Measurements from ENCODE around the gene ADAM15.

ADAM15 gene

DNA sequence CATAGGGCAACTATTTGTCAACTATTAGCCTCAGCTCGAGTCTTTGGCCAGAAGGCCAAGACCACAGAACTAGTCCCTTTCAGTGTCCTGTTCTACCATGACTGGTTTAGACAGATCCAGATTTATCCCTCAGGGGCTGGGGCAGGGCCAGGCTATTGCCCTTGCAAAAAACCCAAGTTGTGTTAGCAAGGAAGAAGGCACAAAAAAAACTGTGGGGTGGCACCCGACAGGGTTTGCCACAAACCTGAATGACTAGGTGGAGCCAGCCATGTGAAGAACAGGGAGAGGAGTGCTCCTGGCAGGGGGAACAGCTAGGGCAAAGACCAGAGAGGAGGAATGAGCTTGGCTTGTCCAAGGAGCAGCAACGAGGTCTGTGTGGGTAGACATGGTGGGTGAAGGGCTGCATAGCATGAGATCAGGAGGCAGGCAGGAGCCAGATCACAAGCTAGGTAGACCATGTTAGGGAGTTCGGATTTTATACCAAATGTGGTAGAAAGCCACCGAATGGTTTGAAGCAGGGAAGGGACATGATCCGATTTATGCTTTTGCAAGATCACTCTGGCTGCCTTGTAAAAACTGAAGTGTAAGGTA is 13.2 kb upstream of the ADAM15 start:
- no peak for DNase-seq (ENCODE audit: low read depth)
- no peak overlapping the region for H3K4me3 ChIP-seq (ENCODE audit: low read depth, low read length)
- TF ChIP-seq MYC (IDR thresholded peaks at IDR 0.05; ENCODE audit: low read depth, low read length), result no peak
- TF ChIP-seq, protein P1, sequence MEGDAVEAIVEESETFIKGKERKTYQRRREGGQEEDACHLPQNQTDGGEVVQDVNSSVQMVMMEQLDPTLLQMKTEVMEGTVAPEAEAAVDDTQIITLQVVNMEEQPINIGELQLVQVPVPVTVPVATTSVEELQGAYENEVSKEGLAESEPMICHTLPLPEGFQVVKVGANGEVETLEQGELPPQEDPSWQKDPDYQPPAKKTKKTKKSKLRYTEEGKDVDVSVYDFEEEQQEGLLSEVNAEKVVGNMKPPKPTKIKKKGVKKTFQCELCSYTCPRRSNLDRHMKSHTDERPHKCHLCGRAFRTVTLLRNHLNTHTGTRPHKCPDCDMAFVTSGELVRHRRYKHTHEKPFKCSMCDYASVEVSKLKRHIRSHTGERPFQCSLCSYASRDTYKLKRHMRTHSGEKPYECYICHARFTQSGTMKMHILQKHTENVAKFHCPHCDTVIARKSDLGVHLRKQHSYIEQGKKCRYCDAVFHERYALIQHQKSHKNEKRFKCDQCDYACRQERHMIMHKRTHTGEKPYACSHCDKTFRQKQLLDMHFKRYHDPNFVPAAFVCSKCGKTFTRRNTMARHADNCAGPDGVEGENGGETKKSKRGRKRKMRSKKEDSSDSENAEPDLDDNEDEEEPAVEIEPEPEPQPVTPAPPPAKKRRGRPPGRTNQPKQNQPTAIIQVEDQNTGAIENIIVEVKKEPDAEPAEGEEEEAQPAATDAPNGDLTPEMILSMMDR (IDR thresholded peaks at IDR 0.05; ENCODE audit: low read depth, low read length), result no peak
- no peak for TF ChIP-seq POLR2A (IDR thresholded peaks at IDR 0.05; ENCODE audit: extremely low read depth, insufficient read length)
- TF ChIP-seq, protein P2, sequence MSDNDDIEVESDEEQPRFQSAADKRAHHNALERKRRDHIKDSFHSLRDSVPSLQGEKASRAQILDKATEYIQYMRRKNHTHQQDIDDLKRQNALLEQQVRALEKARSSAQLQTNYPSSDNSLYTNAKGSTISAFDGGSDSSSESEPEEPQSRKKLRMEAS (IDR thresholded peaks at IDR 0.05; ENCODE audit: low read depth, low read length), result no peak

DNA sequence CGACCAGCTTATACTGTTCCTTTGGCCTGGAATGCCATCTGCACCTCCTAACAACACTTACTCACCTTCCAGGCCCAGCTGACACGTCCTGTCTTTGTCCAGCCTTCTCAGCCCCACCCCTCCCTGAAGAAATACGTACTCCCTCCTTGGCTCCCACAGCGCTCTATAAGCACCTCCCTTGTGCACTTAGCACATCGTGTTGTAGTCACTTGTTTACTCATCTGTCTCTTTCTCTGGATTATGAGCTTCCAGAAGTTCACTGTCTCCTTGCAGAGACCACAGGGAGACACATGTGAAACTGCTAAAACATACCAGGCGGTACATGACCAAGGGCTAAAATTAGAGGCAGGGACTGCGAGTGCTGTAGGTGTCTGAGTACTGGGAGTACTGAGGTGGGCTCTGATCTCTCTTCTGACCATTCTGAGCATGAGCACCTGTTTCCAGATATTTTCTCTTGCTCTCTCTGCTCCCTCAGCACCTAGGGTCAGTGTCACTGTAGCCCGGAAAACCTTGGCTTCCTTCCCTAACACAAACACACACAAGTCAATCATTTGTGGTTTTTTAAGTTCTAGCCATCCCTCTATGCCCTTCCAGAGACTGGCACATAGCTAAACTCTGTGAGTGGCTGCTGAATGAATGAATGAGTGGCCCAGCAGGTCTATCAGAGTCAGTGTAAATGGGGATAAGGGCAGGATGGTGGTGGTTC is 12.4 kb upstream of the ADAM15 start:
- H3K4me3 ChIP-seq (ENCODE audit: low read depth, low read length), result no peak overlapping the region
- no peak for DNase-seq (ENCODE audit: low read depth)
- no peak for TF ChIP-seq POLR2A (IDR thresholded peaks at IDR 0.05; ENCODE audit: extremely low read depth, insufficient read length)
- no peak for TF ChIP-seq MYC (IDR thresholded peaks at IDR 0.05; ENCODE audit: low read depth, low read length)
- TF ChIP-seq, protein P1 (IDR thresholded peaks at IDR 0.05; ENCODE audit: low read depth, low read length), result no peak
- TF ChIP-seq, protein P2 (IDR thresholded peaks at IDR 0.05; ENCODE audit: low read depth, low read length), result no peak

DNA sequence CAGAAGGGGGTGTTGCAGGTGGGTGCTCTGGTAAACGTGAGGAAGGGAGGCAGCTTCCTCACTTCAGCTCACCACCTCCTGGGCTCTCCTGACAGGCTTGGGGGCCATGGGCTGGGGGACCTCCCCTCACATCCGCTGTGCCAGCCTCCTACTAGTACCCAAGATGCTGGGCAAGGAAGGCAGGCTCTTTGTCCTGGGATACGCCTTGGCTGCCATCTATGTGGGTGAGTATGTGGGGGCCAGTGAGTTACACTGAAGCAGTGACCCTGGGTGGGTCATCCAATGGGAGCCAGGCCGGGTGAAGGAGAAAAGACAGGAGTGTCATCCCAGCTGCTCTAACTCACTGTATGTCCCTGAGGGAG is 11.8 kb upstream of the ADAM15 start:
- TF ChIP-seq MYC (IDR thresholded peaks at IDR 0.05; ENCODE audit: low read depth, low read length) (no peak), POLR2A (IDR thresholded peaks at IDR 0.05; ENCODE audit: extremely low read depth, insufficient read length) (no peak)
- TF ChIP-seq, protein P2 (IDR thresholded peaks at IDR 0.05; ENCODE audit: low read depth, low read length), result no peak
- no peak overlapping the region for H3K4me3 ChIP-seq (ENCODE audit: low read depth, low read length)
- DNase-seq (ENCODE audit: low read depth), result no peak

DNA sequence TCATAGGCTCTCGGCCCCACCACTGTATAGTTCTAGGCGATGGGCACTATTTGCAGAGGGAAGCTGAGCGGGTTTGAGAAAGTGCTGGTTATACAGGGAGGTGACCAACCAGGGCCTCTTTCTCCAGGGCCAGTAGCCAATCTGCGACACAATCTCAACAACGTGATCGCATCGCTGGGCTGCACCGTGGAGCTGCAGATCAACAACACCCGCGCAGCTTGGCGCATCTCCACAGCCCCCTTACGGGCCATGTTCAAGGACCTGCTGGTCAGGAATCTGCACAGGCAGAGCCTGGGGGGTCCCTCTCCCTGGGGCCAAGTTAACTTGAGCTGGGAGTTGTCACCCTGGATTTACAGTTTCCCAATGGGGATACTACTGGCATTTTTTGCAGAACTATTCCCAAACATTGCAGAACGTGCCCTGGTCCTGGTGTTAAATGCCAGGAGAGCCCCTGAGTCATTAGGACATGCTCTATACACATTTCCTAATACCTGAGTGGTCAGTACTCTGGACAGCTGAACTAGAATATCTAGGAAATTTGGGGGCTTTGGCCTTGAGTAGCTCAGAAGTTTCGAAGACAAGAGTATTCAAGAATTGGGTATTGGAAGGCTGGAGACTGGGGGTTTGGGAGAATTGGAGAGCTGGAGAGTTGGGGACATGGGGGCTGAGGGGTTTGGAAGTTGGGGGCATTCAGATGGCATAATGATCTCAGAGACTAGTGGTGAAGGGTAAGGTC is 10.6 kb upstream of the ADAM15 start:
- TF ChIP-seq, protein P2 (IDR thresholded peaks at IDR 0.05; ENCODE audit: low read depth, low read length), result no peak
- TF ChIP-seq, protein P1 (IDR thresholded peaks at IDR 0.05; ENCODE audit: low read depth, low read length), result no peak
- no peak overlapping the region for H3K4me3 ChIP-seq (ENCODE audit: low read depth, low read length)
- no peak for DNase-seq (ENCODE audit: low read depth)

DNA sequence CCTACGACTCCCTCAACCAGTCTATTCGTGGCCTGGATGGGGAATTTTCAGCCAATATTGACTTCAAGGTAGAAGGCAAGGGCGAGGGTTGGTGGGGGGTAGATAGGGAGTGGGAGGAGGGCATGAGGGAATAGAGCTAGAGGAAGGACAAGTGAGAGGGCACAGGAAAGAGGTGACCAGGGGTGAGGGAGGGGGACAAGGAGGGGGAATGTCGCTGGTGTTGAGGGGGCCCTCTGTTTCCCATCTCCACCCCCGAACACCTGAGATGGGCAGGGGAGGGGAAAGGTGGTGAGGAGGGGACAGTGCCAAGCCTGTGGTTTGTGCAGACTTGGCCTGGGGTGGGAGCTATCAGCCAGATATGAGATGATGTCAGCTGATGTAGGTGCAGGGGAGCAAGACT is 8.3 kb upstream of the ADAM15 start:
- no peak overlapping the region for H3K4me3 ChIP-seq (ENCODE audit: low read depth, low read length)
- TF ChIP-seq, protein P2 (IDR thresholded peaks at IDR 0.05; ENCODE audit: low read depth, low read length), result no peak
- no peak for TF ChIP-seq POLR2A (IDR thresholded peaks at IDR 0.05; ENCODE audit: extremely low read depth, insufficient read length)
- TF ChIP-seq, protein P1 (IDR thresholded peaks at IDR 0.05; ENCODE audit: low read depth, low read length), result no peak
- no peak for TF ChIP-seq MYC (IDR thresholded peaks at IDR 0.05; ENCODE audit: low read depth, low read length)
- DNase-seq (ENCODE audit: low read depth), result no peak

DNA sequence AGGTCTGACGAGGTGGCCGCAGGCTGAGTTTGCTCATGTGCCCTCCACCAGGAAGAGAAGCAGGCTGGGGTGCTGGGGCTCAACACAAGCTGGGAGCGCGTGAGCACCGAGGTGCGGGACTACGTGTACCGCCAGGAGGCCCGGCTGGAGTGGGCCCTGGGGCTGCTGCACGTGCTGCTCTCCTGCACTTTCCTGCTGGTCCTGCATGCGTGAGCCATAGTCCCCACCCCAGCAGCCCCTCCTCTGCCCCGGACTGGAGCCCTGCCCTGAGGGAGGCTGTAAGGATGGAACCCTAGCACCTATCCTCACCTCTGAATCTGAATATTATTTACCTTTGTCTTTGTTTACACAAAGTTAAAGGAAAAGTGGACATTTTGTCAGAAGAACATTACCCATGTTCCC is 7.8 kb upstream of the ADAM15 start:
- H3K4me3 ChIP-seq (ENCODE audit: low read depth, low read length), result no peak overlapping the region
- no peak for DNase-seq (ENCODE audit: low read depth)
- TF ChIP-seq, protein P2 (IDR thresholded peaks at IDR 0.05; ENCODE audit: low read depth, low read length), result no peak
- TF ChIP-seq MYC (IDR thresholded peaks at IDR 0.05; ENCODE audit: low read depth, low read length), result no peak
- TF ChIP-seq POLR2A (IDR thresholded peaks at IDR 0.05; ENCODE audit: extremely low read depth, insufficient read length), result no peak
- TF ChIP-seq, protein P1 (IDR thresholded peaks at IDR 0.05; ENCODE audit: low read depth, low read length), result no peak
